Keratinocyte (primary cell): Measurements from ENCODE around the gene IGF2BP2. TPM values are rescaled to one million over a fixed set of nuclear protein-coding genes. Genes with fewer than 3 reads are reported as not detected.

ENCODE experiments used
- DNase-seq: peaks from one replicate; pipeline ENCODE4 v3.0.0-alpha.2; 2011; ENCODE audit warnings: low read depth, missing footprints, low spot score
- FAIRE-seq: peaks from 2 replicates; lab custom pipeline; 2011; peaks lifted over from hg19 to GRCh38; lab: Jason Lieb, UNC
- H2AFZ ChIP-seq: 2 replicates; pipeline ENCODE4 v1.6.0; 2012; ENCODE audit warnings: low read length, control low read depth, inconsistent platforms; ENCODE audit not compliant: control insufficient read depth
- H3K27ac ChIP-seq: 2 replicates; pipeline ENCODE4 v1.5.1; 2011; ENCODE audit warnings: low read length; ENCODE audit not compliant: control insufficient read depth, insufficient read depth
- H3K27me3 ChIP-seq: 3 replicates; pipeline ENCODE4 v1.6.0; 2011; ENCODE audit warnings: low read length; ENCODE audit not compliant: control insufficient read depth, insufficient read depth; ENCODE audit errors: extremely low read depth
- H3K36me3 ChIP-seq, 2 experiments: 2 replicates in 1 of 2; 3 replicates in 1 of 2; pipeline ENCODE4 v1.5.1; 2011; ENCODE audit warnings: low read length in 2 of 2, mild to moderate bottlenecking in 1 of 2; ENCODE audit not compliant: control insufficient read depth in 2 of 2, insufficient read depth in 2 of 2; ENCODE audit errors: extremely low read depth in 1 of 2
- H3K4me1 ChIP-seq: 3 replicates; pipeline ENCODE4 v1.5.1; 2011; ENCODE audit warnings: low read length; ENCODE audit not compliant: control insufficient read depth, insufficient read depth; ENCODE audit errors: extremely low read depth
- H3K4me2 ChIP-seq: 3 replicates; pipeline ENCODE4 v1.6.0; 2011; ENCODE audit warnings: low read depth, low read length; ENCODE audit not compliant: control insufficient read depth, insufficient read depth; ENCODE audit errors: extremely low read depth
- H3K4me3 ChIP-seq, 3 experiments: fragments of 200-600 bp in 1 of 3; sonication (generic) in 1 of 3; 2 replicates in 2 of 3; 3 replicates in 1 of 3; pipeline ENCODE4 v1.5.1; 2011 to 2016; ENCODE audit warnings: low read length in 3 of 3, mild to moderate bottlenecking in 3 of 3, control low read depth in 2 of 3, inconsistent platforms in 1 of 3, low read depth in 1 of 3, mixed read lengths in 1 of 3, mixed run types in 1 of 3, moderate library complexity in 1 of 3; ENCODE audit not compliant: control insufficient read depth in 2 of 3, insufficient read depth in 2 of 3; ENCODE audit errors: extremely low read depth in 1 of 3
- H3K79me2 ChIP-seq: 2 replicates; pipeline ENCODE4 v1.6.0; 2012; ENCODE audit warnings: low read length; ENCODE audit not compliant: control insufficient read depth, insufficient read depth
- H3K9ac ChIP-seq: 3 replicates; pipeline ENCODE4 v1.6.0; 2011; ENCODE audit warnings: low read length; ENCODE audit not compliant: control insufficient read depth, insufficient read depth; ENCODE audit errors: extremely low read depth
- H3K9me1 ChIP-seq: 3 replicates; pipeline ENCODE4 v1.6.0; 2011; ENCODE audit warnings: low read length; ENCODE audit not compliant: control insufficient read depth, insufficient read depth; ENCODE audit errors: extremely low read depth
- H3K9me3 ChIP-seq: 2 replicates; pipeline ENCODE4 v1.5.1; 2012; ENCODE audit warnings: low read depth, low read length; ENCODE audit not compliant: control insufficient read depth
- H4K20me1 ChIP-seq: 3 replicates; pipeline ENCODE4 v1.6.0; 2011; ENCODE audit warnings: low read length; ENCODE audit not compliant: control insufficient read depth, insufficient read depth; ENCODE audit errors: extremely low read depth
- EZH2 ChIP-seq: IDR thresholded peaks from one replicate; pipeline ENCODE4 v1.6.1; 2012; ENCODE audit warnings: inconsistent platforms, mild to moderate bottlenecking, low read length, moderate library complexity
- dilution Hi-C: fragments of 300-500 bp; cut with MboI; formaldehyde crosslinking; loops from one replicate; pipeline ENCODE4 v1.7.0; 2020; ENCODE audit warnings: low sequenced_read_pairs; ENCODE audit not compliant: extremely low pct_ligation_motif_present
- polyA plus RNA-seq, 5 experiments: library from polyadenylated mRNA; depleted of rRNA in 3 of 5; stranded (reverse) in 3 of 5; stranded (forward) in 1 of 5; unstranded in 1 of 5; fragments of >200 nt; gene quantifications; 1 replicate in 1 of 5; 2 replicates in 3 of 5; 3 replicates in 1 of 5; pipeline versions ENCODE4 v1.2.1 to v1.2.3, GENCODE V29; 2011 to 2012; ENCODE audit warnings: missing spikeins in 2 of 5, low read depth in 1 of 5, low replicate concordance in 1 of 5
- TF ChIP-seq, protein P1 (sequence below), 3 experiments: IDR thresholded peaks in 1 of 3; conservative IDR thresholded peaks in 1 of 3; optimal IDR thresholded peaks in 1 of 3; 2 replicates in 2 of 3; 3 replicates in 1 of 3; pipeline versions ENCODE3 to v1.5.1; 2011; ENCODE audit warnings: low read length in 3 of 3, mild to moderate bottlenecking in 3 of 3, moderate library complexity in 2 of 3, control low read depth in 1 of 3, inconsistent platforms in 1 of 3; ENCODE audit not compliant: insufficient read depth in 2 of 3; ENCODE audit errors: extremely low read depth in 1 of 3

Gene IGF2BP2
- polyA plus RNA-seq, 1 donor (not counting 4 experiments of a cell fraction or from before 2014, with no cell fraction given): 21.2 TPM

DNA sequence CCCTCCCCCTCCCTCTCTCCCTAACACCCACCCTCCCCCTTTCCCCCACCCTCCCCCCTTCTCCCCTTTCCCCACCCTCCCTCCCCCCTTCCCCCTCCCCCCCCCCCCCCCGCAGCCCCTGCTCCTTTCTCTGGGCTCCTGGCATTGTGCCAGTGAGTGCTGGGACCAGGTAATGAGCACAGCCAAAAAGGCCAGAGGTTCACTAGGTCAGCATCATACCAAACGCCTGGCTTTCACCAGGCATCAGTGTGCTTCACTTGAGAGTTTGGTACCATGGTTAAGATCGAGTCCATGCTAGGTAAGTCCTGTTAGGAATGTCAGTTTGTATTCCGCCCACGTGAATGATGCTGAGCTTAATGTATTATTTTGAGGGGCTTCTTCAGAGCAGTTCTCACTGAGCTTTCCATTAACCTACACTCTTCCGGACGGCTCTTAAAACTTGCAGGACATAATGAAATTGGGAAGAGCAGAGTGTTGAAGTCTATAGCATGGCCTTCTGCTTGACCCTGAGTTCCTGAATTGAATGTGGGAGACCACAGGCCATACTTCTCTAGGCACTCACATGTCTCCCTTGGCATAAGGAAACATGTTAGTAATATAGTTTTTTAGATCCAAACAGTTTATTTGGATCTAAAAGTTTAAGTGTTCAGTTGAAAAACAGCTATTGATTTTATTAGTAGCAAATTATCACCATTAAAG is 193.2 kb downstream of the IGF2BP2 start:
- Histone ChIP-seq H4K20me1 (no peaks in the 10 kb centered on the region), H3K4me3 (no peak overlapping the region), H3K27ac (no peak overlapping the region), H3K4me1 (peaks cover 17% of the 10 kb centered on the region), H3K27me3 (no peaks in the 10 kb centered on the region), H3K36me3 (peaks cover 0 to 5% of the 10 kb centered on the region in 2 experiments), H2AFZ (no peak overlapping the region), H3K9me1 (no peaks in the 10 kb centered on the region), H3K9ac (no peak overlapping the region), H3K4me2 (no peak overlapping the region), H3K79me2 (no peaks in the 10 kb centered on the region), H3K9me3 (no peaks in the 10 kb centered on the region)
- FAIRE-seq (no peak), DNase-seq (no peak)
- no peak for TF ChIP-seq EZH2
- TF ChIP-seq, protein P1, sequence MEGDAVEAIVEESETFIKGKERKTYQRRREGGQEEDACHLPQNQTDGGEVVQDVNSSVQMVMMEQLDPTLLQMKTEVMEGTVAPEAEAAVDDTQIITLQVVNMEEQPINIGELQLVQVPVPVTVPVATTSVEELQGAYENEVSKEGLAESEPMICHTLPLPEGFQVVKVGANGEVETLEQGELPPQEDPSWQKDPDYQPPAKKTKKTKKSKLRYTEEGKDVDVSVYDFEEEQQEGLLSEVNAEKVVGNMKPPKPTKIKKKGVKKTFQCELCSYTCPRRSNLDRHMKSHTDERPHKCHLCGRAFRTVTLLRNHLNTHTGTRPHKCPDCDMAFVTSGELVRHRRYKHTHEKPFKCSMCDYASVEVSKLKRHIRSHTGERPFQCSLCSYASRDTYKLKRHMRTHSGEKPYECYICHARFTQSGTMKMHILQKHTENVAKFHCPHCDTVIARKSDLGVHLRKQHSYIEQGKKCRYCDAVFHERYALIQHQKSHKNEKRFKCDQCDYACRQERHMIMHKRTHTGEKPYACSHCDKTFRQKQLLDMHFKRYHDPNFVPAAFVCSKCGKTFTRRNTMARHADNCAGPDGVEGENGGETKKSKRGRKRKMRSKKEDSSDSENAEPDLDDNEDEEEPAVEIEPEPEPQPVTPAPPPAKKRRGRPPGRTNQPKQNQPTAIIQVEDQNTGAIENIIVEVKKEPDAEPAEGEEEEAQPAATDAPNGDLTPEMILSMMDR (optimal IDR thresholded peaks at IDR 0.05 in 1 of 3, IDR thresholded peaks at IDR 0.05 in 1 of 3, conservative IDR thresholded peaks at IDR 0.05 in 1 of 3; ENCODE audit: extremely low read depth in 1 of 3, insufficient read depth in 2 of 3, low read length in 3 of 3): no peak
- dilution Hi-C loops: no loop called here

- Histone ChIP-seq H3K4me1 (peaks cover 17% of the 10 kb centered on the region), H3K27me3 (no peaks in the 10 kb centered on the region), H3K36me3 (peaks cover 0 to 5% of the 10 kb centered on the region in 2 experiments), H3K4me2 (no peak overlapping the region), H3K79me2 (no peaks in the 10 kb centered on the region), H3K27ac (no peak overlapping the region), H3K4me3 (no peak overlapping the region), H4K20me1 (no peaks in the 10 kb centered on the region), H3K9me1 (no peaks in the 10 kb centered on the region), H2AFZ (no peak overlapping the region), H3K9ac (no peak overlapping the region), H3K9me3 (no peaks in the 10 kb centered on the region)
- dilution Hi-C loops: no loop called here
- TF ChIP-seq, protein P1 (optimal IDR thresholded peaks at IDR 0.05 in 1 of 3, IDR thresholded peaks at IDR 0.05 in 1 of 3, conservative IDR thresholded peaks at IDR 0.05 in 1 of 3; ENCODE audit: extremely low read depth in 1 of 3, insufficient read depth in 2 of 3, low read length in 3 of 3): no peak
- no peak for TF ChIP-seq EZH2
- DNase-seq (no peak), FAIRE-seq (no peak)
These were observed 193.7 kb downstream of the IGF2BP2 start for GRCh38 chr3:185631108-185631507.
